LNCAP (cell line): ENCODE results near the gene PPP1R13B.

Experiments
- TF ChIP-seq, protein P1 (sequence below): fragments of 450-650 bp; IDR thresholded peaks from 2 replicates; pipeline ENCODE4 v1.5.1; 2017; ENCODE audit warnings: mild to moderate bottlenecking

PPP1R13B gene

DNA sequence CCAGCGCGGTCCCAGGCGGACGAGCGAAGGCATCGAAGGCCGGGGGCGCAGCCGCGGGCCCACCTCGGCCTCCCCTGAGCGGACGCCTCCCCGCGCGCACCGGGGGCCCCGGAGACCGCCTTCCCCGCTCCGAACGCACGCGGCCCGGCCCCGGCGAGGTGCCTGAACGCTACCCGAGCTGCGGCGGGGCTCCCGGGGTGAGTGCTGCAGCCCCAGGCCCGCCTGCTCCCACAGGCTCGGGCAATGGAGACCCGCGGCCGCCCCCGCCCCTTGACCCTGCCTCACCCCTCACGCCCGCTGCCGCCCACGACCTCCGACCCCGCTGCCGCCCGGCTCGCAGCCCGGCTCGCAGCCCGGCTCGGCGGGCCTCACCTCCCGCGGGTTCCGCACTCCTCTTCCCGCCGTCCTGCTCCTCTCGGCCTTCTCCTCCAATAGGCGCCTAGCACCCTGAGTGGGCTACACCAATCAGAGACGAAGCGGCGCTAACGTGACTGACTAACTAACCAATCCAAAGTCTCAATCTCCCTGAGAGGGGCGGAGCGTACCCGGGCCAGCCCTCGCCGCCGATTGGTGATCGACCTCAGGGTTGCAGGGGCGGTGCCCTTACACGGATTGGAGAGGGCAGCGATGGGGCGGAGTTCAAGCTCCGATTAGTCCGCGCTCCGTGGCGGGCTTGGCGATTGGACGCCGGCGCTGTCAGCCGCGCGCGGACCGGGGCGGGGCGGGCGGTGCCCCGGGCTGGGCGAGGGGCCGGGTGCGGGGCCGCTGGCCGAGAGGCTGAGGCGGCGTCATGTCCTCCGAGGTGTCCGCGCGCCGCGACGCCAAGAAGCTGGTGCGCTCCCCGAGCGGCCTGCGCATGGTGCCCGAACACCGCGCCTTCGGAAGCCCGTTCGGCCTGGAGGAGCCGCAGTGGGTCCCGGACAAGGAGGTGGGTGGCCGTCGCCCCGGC is 132.0 kb downstream of the PPP1R13B start, which contains the start of the genes XRCC3 and ZFYVE21:
XRCC3 (minus strand) TSS at position 400 of the 949 bp plus-strand sequence. CDS start 4,364 bp downstream, outside the sequence.
ZFYVE21 (plus strand) TSS at position 759 of the 949 bp plus-strand sequence; CDS start at position 791, 32 bp downstream.
- TF ChIP-seq, protein P1, sequence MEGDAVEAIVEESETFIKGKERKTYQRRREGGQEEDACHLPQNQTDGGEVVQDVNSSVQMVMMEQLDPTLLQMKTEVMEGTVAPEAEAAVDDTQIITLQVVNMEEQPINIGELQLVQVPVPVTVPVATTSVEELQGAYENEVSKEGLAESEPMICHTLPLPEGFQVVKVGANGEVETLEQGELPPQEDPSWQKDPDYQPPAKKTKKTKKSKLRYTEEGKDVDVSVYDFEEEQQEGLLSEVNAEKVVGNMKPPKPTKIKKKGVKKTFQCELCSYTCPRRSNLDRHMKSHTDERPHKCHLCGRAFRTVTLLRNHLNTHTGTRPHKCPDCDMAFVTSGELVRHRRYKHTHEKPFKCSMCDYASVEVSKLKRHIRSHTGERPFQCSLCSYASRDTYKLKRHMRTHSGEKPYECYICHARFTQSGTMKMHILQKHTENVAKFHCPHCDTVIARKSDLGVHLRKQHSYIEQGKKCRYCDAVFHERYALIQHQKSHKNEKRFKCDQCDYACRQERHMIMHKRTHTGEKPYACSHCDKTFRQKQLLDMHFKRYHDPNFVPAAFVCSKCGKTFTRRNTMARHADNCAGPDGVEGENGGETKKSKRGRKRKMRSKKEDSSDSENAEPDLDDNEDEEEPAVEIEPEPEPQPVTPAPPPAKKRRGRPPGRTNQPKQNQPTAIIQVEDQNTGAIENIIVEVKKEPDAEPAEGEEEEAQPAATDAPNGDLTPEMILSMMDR, result no peak

DNA sequence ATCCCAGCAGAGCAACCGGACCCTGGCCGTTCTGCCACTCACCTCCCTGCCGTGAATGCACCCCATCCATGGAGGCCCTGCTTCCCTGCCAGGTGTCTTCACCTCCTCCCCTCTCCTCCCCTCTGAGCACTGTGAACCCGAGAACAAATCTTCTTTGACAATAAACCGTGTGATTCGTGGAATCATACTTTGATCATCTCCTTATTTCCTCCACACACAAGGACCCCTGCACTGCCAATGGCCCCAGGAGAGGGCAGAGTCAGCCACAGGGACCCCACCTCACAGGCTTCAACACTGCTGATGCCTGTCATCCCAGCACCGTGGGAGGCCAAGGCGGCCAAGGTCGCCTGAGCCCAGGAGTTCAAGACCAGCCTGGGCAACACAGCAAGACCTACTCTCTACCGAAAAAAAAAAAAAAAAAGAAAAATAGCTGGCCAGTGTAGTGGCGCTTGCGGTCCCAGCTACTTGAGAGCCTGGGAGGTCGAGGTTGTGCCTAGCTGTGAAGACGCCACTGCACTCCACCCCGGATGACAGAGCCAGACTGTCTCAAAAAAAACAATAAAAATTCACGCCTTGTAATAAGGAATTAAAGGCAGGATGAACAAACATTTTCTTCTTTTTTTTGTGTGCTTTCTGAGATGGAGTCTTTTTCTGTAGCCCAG is 133.2 kb downstream of the PPP1R13B start:
- TF ChIP-seq, protein P1, result no peak

DNA sequence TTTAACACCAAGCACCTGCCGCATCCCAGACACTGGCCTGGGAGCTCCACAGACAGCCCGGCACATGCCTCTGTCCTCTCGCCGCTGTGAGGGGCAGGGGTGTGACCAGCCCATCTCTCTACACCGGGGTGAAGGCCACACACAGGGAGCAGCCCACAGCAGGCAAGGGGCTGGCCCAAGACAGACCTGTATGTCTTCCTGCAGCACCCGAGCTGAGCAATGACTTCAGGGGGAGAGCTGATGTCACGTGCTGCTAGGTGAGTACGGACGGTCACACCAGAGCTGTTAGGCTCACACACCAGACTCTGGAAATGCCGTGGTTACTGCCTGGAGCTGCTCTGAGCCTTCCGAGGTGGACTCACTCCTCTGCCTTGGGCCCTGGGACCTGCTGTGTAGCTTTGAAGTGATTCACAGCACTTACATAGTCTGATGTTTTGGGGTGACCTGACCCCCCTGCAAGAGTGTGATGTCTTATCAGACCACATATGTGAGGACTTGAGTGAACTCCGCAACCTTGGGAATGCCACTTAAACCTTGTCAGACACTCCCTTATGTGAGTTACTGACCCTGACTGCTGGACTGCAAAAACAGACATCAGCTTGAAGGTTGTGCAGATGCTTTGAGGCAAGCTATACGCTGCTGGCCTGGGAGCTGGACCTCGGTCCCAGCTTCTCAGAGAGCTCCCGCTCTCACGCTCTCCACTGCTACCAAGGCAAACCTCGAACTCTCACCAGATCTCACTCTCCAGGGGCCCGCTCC is 133.9 kb downstream of the PPP1R13B start:
- TF ChIP-seq, protein P1, result no peak

DNA sequence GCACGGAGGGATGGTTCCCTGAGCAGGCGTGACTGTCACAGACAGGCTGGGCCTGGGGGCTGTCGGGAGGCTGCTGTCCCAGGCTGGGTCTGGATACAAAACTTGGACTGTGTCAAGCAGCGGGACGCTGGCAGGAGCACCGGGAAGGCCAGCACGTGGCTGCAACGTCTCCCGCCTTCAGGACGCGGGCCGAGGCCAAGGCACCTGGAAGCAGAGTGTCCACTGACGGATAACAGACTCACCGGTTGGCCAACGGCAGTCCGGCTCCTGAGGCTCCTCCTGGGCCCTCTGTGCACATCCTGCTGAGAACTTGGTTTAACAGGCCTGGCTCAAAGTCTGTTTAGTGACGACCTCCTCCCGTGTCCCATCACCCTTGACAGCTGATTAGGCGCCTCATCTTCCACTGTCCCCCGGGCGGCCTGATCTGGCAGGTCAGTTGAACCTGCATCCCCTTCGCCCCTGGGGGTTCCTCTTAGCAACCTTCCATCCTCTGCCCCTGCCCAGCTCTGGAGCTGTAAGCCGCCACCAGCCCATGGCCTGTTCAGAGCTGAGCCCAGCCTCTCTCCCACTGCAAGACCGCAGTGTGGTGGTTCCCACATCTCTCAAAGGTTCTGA is 134.6 kb downstream of the PPP1R13B start:
- TF ChIP-seq, protein P1, result no peak

DNA sequence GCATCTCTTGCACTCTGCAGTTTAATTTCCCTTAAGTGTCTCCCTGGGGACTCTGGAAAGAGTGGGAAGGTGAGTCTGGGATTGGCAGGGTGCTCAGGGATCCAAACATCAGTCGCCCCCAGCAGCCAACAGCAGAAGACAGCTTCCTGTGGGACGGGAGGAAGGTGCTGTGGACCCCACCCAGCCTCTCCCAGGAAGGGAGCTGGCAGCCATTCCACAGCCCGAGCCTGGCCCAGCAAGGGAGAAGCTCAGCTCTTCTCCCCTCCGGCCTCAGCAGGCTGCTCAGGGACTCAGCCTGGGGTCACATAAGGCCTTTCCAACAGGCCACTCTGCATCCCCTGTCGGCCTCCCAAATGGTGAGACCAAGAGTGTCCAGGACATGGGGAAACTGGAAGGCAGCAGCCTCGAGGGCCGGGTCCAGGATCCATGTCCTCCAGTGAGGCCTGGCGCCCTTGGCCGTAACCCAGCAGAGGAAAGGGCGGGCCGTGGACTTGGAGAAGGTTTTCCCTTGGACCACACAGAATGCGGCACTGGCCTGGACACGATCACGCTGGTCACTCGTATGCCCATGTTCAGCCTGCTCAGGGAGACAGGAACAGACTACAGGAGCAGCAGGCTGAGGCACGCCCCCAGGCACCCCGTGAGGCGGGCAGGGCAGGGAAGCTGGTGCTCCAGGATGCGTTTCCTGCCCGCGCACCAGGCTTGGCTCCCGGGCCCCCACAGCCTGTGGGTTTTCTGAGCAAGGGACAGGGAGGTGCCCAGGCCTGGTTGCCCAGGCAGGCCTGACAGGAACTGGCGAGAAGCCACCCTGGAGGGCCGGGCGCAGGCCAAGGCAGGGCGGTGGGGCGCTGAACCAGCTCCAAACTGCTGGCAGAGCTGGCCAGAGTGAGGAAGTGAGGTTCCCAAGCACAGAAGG is 135.6 kb downstream of the PPP1R13B start:
- TF ChIP-seq, protein P1, result no peak

DNA sequence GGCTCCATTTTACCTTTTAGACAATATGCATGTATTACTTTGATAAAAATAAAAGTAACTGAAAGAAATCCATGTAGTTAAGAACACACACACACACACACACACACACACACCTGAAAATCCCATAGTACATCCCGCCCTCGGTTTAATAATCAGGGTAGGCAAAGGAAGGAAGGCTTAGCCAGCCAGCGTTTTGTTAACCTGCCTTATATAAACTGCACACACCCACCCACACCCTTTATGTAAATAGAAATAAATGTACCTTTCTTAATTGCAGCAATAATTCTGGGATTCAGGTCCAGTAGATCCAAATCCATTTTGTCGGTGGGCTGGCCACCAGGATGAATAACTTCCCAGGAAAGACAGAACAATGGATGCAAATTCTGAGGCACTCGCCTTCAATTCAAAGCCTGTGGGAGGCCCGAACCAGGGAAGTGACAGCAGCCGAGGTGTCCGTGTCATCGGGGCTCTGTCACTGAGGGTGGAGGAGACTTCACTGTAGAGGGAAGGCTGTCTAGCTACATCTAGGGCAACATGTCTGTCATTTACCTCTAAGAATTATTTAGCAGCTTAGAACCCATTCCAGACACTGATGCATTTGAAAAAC is 136.5 kb downstream of the PPP1R13B start:
- TF ChIP-seq, protein P1, result no peak
